HG02884 (cell line): ENCODE data around the gene IRF2BP1.
"Not testable (repeated sequence)": the region's sequence is repeated elsewhere in the genome, so short reads cannot be mapped to it uniquely, and the experiment has no call there.

Experiments
- ATAC-seq: cut with Tn5 transposase; IDR thresholded peaks from one replicate; pipeline ENCODE4 v1.9.1; 2021; ENCODE audit warnings: mild to moderate bottlenecking, moderate library complexity; ENCODE audit not compliant: unreplicated experiment

The IRF2BP1 gene

DNA sequence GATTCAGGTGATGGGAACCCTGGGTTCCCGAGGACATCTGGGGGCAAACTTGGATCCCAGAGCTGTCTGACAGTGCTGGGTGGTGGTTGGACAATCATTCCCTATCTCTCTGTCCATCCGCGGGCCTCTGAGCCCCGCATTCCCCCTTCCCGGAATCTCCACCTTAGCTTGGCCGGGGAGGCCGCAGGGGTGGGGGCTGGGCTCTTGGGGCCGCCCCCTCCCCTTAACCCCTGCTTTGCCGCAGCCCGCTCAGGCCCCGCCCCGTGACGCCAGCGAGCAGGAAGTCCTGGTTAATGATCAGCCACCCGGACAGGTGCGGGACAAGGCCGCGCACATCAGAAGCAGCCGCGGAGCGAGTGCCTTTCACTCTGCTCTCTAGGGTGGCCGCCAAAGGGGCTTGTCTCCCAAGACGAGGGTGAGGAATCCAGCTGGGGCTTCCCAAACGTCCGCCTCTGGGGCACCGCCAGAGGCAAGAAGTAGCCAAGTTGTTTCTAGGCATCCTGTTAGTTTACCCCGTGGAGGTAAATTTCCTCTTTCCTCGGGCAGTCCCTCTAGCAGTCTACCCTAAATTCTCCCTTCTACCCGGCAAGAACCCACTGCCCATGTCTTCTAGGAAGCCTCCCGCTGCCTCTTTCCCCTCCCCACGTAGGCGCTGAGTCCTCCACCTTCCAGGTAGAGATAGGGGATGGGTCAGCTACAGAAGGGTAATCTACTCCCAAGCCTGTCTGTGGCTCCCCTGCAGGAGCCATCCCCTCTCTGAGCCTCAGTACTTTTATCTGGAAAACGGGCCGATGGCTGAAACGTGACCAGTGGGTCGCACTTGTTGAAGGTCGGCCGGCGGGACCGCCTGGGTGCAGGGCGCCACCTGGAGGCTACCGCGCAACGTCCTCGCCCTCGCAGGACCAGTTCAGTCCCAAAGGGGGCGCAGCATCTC, 3.0 kb downstream of the IRF2BP1 start:
- no peak for ATAC-seq

DNA sequence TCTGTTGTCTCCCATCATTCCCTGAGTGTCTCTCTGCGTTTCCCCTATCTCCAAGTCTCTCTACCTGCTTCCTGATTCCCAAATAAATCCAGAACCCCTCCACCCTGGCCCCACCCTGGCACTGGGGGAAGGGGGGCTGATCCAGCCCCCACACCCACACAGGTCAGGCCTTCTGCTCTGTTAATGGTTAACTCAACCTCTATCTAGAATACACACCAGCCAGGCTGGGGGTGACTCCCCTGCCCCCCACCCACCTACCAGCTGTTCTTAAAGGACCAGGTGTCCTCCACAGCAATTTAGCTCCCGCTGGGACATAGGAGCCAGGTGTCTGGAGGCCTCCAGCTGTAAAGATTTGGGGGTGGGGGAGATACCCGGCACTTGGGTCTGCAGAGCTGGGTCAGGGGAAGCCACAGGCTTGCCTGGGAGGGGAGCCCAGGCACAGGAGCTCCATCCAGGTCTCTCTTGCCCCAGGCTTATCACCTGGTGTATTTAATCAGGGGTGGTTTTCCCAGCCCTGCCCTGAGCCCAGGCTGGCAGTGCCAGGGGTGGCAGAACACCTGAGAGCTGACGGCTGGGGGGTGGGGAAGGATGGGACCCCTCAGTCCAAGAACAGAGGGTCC, 3.9 kb downstream of the IRF2BP1 start:
- ATAC-seq, result no peak

- ATAC-seq, result no peak
These were observed 4.6 kb downstream of the IRF2BP1 start for GRCh38 chr19:45881082-45881908.

DNA sequence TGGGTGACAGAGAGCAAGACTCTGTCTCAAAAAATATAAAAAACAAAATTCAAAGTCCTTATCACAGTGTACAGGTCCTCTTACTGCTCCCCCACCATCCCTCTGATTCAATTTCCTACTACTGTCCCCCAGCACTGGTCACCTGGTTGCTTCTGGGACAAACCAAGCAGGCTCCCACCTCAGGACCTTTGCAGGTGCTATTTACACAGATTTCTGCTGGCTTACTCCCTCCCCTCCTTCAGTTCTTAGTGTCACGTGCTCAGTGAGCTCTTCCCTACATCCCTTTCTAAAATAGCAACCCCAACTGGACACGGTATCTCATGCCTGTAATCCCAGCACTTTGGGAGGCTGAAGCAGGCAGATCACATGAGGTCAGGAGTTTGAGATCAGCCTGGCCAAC, 6.0 kb downstream of the IRF2BP1 start:
- no peak for ATAC-seq

- ATAC-seq, result no peak
These were observed 6.9 kb downstream of the IRF2BP1 start for GRCh38 chr19:45879055-45879454.

DNA sequence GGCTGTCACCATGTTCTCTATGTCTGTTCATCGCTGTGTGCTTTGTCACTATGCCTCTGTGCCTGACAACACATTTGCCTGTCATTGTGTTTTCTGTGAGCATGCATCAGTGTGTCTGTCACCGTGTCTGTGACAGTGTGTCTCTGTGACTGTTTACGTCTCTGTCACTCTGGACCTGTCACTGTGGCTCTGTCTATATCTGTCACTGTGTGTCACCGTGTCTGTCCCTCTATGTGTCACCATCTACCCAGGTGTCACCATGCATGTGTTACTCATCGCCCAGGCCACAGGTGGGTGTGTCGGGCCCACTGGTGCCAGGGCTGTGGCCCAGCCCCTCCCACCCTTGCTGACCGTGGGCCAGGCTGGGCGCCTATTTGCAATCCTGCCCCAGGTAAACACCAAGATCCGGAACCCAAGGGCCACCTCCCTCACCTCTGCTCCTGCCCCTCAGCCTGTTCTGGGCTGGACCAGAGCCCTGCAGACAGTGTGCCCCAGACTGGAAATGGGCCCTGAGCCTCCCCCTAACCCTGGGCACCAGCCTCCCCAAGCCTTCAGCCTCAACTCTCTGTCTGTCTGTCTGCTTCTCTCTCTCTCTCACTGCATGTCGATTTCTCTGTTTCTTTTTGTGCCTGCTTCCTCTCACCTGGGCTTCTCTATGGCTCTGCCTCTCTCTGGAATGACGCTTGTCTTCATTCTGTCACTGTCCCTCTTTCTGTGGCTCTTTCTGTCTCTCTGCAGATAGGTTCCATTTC, 7.7 kb downstream of the IRF2BP1 start:
- ATAC-seq, result no peak

- ATAC-seq, result no peak
These were observed 9.3 kb downstream of the IRF2BP1 start for GRCh38 chr19:45876411-45877197.

DNA sequence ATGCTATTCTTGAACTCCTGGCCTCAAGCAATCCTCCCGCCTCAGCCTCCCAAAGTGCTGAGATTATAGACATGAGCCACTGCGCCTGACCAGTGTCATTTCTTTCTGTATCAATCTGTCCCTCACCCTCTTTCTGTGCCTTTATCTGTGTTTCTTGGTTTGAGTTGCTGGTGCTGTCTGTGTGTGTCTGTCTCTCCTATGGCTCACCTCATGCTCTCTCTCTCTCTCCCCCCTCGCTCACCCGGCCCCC, 9.9 kb downstream of the IRF2BP1 start:
- no peak for ATAC-seq

DNA sequence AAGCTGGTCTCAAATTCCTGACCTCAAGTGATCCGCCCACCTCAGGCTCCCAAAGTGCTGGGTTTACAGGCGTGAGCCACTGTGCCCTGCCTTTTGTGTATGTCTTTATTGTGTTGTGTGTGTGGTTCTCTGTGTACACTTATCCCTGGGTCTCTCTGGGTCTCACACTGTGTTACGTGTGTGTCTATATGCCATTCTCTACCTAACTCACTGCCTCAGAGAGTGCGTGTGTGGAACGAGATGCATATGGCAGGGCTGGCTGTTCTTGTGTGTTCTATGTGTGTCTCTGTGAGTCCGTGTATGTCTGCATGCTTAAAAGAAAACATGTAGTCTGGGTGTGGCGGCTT, 11.3 kb downstream of the IRF2BP1 start:
- ATAC-seq, result no peak

- ATAC-seq, result no peak
These were observed 12.6 kb downstream of the IRF2BP1 start for GRCh38 chr19:45873219-45873772.

- ATAC-seq, result no peak
These were observed 13.6 kb downstream of the IRF2BP1 start for GRCh38 chr19:45872095-45872919.

- no peak for ATAC-seq
These were observed 15.1 kb downstream of the IRF2BP1 start for GRCh38 chr19:45870798-45871197.

DNA sequence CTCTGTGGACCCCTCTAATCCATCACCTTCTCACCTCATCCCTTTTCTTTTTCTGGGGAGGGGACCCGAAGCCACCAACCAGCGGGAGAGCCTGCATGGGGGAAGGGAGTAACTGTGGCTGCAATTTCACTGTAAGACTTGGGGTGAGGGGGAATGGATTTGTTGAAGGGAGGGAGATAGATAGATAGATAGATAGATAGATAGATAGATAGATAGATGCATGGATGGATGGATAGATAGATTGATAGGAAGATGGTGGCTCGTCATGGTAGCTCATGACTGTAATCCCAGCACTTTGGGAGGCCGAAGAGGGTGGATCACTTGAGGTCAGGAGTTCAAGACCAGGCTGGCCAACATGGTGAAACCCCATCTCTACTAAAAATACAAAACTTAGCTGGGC, 18.7 kb downstream of the IRF2BP1 start:
- not testable (repeated sequence) for ATAC-seq

DNA sequence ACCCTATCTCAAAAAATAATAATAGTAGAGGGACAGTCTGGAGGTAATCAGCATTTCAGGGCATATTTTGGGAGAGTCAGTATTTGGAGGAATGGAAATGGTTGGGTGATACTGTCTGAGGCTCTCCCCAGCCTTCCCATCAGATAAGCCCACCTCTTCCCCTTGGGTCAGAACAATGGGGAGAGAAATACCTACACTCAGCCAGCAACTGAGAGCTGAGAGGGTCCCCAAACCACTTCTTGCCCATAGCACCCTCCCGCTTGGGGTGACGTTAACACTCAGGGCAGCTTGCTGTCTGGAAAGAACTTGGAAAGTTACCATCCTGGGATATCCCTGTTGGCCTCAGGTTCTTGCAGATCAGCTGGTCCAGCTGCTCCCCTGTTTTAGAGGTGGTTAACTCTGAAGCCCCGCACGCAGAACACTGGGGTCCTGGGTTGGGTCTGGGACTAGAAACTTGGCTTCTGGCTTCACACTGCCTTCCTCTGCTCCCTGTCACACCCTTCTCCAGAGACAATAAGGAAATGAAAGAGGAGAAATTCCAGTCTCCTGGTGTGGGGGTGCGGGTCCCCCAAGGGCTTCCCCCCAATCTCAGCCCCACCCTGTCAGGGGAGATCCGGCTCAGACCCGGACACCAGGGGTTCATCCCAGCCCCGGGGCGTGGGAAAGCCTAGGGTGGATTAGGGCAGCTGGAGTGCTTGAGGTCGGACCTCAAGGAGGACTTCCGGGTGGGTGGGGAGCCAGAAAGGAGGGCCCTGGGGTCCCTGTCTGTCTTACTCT, 19.4 kb downstream of the IRF2BP1 start:
- no peak for ATAC-seq

- ATAC-seq, result no peak
These were observed 20.5 kb downstream of the IRF2BP1 start for GRCh38 chr19:45865269-45865948.

GRCh38 chr19:45864629-45865082, 21.3 kb downstream of the IRF2BP1 start:
- no peak for ATAC-seq

GRCh38 chr19:45863840-45864628, 21.9 kb downstream of the IRF2BP1 start, which contains the start of gene FOXA3:
FOXA3 (plus strand) TSS chr19:45864326; CDS start chr19:45864457, 131 bp downstream.
- ATAC-seq, result no peak
